ENCODE results near the gene PLD1.
A peak's percentile ranks its signal among the peaks of the same experiment; 100 is the strongest.
"Not testable (repeated sequence)": the region's sequence is repeated elsewhere in the genome, so short reads cannot be mapped to it uniquely, and the experiment has no call there.

Gene PLD1

GRCh38 chr3:171746320-171747222, 63.7 kb downstream of the PLD1 start:
- DNase-seq (ENCODE audit: low read depth, low spot score) = not testable (repeated sequence)

GRCh38 chr3:171745577-171746319, 64.5 kb downstream of the PLD1 start:
- DNase-seq (ENCODE audit: low read depth, low spot score) = no peak

DNA sequence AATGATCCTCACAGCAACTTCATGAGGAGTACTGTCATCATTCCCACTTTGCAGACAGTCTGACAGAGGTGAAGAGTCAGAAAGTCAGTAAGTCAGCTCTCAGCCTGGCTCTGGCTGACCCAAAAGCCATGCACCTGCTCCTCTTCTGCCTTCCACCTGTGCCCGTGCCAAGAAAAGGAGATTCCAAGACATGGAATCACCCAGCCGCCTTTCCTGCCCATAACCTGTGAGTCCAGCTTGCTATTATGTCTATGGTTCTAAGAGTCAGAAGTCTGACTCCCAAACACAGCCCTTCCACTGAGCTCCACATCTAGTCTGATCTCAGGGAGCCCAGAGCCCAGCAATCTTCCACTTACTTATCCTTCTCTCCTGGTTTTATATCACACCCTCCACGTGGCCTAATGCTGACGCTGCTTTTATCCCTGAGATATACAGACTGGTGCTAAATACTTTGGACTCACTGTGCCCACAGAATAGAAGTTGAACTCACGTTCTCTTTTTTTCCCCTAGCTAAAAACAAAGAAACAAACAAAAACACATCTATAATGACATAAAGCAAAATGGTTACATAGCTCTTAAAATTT, 66.0 kb downstream of the PLD1 start:
- no peak for DNase-seq (ENCODE audit: low read depth, low spot score)

DNA sequence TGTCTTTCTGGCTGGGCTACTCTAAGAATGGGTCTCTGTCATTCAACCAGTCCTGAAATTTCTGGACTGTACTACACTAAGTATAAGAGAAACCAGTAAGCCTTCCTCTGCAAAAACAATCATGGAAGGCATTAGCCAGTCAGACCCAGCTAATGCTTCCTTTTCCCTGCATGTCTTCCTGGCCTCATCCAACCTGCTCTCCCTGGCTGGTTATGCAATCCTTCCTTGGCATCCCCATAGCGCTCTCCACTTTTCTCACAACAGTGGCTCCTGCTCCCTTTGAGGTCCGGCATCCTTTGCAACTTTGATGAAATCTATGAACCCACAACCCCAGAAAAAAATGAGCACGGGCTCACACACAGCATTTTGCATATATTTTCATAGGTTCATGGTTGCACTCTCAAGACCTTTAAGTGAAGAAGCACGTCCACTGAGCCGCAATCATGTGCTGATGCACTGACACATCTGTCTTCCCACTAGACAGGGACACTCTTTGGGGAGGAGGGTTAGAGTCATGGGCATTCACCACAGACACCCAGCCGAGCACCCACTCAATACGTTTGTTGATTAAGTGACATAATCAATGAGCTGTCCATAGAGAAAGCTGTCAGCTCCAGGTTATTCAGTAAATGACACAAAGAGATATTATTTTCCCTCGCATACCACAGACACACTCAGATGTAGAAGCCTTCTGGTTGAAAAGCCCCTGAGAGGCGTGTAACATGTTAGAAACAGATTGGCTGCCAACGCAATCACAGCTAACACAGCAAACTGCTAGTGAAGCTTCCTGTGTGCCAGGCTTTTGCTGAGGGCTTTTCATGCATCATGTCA, 66.7 kb downstream of the PLD1 start:
- DNase-seq (ENCODE audit: low read depth, low spot score) = no peak

- DNase-seq (ENCODE audit: low read depth, low spot score) = no peak
These were observed 68.9 kb downstream of the PLD1 start for GRCh38 chr3:171741377-171741776.

- DNase-seq (ENCODE audit: low read depth, low spot score) = no peak
These were observed 73.7 kb downstream of the PLD1 start for GRCh38 chr3:171736556-171736955.

DNA sequence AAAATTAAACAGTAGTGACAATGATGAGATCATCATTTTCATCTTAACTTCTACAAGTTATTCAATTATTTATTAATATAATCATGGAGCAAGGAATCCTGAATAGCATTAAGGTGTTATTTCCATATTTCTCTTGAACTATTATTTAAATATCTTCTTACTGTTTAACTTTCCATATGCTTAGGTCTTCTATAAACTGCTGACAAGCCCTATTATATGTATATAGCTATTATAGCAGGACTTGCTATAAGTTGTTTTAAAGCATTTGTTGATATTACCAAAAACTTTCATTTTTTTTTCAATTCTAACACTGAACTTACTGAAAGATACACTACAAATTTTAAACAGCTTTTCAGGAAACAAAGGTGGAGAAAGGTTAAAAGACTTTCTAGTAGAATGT, 76.7 kb downstream of the PLD1 start:
- no peak for DNase-seq (ENCODE audit: low read depth, low spot score)

- DNase-seq (ENCODE audit: low read depth, low spot score) = no peak
These were observed 77.5 kb downstream of the PLD1 start for GRCh38 chr3:171732756-171733155.

- DNase-seq (ENCODE audit: low read depth, low spot score) = no peak
These were observed 78.6 kb downstream of the PLD1 start for GRCh38 chr3:171731691-171732090.

GRCh38 chr3:171729452-171730334, 80.6 kb downstream of the PLD1 start:
- DNase-seq (ENCODE audit: low read depth, low spot score) = no peak

DNA sequence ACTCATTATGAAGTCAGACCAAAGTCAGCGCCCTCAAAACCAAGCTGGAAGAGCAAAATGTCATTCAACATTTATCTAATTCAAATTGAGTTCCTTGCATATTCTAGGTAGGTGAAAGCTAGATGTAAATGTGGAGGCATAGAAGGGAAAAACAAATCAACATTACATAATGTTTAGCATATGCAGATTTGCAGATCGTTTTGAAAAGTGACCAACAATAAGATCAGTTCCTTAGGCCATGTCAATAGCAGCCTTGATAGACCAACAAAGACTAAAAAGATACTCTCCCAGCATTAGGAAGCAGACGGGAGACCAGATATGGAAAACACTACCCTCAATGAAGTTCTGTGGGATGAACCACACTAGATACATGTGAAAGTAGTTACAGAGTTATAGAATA, 83.0 kb downstream of the PLD1 start:
- DNase-seq (ENCODE audit: low read depth, low spot score) = no peak

DNA sequence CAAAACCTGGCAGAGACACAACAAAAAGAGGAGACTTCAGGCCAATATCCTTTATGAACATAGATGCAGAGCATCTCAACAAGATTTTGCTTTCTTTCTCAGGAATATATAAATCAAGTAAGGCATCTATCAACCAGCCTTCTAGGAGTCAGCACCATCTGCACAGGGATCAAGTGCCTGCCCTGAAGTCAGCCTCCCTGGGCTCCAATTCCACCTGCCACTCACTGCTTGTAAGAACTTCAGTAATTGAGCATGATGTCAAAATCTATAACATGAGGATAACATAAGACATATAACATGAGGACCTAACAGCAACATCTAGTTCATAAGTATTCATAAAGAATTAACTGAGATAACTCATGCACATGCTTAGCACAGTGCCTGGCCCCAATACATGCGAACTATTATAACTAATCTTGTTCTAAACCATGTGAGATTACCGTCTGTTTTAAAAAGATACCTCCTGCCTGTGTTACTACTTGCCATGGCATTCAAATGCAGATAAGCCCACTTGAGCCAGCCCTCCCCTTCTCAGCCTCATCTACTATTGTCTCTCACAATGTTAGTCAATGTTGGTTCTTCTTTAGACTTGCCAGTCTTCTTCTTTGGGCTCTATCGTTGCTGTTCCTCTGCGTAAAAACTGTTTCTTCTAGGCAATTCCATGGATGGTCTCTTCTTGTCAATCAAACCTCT, 91.6 kb downstream of the PLD1 start:
- DNase-seq (ENCODE audit: low read depth, low spot score) = no peak

GRCh38 chr3:171715155-171715554, 95.1 kb downstream of the PLD1 start:
- DNase-seq (ENCODE audit: low read depth, low spot score) = no peak

- no peak for DNase-seq (ENCODE audit: low read depth, low spot score)
These were observed 97.9 kb downstream of the PLD1 start for GRCh38 chr3:171712171-171712938.

- DNase-seq (ENCODE audit: low read depth, low spot score) = no peak
These were observed 98.7 kb downstream of the PLD1 start for GRCh38 chr3:171711461-171712170.

- DNase-seq (ENCODE audit: low read depth, low spot score) = no peak
These were observed 99.9 kb downstream of the PLD1 start for GRCh38 chr3:171710359-171710758.

DNA sequence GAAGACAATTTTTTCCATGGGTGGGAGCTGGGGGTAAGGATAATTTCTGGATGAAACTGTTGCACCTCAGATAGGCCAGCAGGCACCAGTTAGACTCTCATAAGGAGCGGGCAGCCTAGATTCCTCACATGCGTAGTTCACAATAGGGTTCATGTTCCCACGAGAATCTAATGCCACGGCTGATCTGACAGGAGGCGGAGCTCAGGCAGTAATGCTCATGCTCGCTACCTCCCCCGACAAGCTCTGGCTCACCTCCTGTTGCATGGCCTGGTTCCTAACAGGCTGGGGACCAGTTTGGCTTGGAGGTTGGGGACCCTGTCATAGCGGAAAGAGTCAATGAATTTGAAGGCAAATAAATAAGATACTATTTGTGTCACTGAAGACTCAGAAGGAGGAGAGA, 105.5 kb downstream of the PLD1 start:
- no peak for DNase-seq (ENCODE audit: low read depth, low spot score)

GRCh38 chr3:171704002-171704401, 106.3 kb downstream of the PLD1 start:
- peak; percentile 41 for DNase-seq (ENCODE audit: low read depth, low spot score)

DNA sequence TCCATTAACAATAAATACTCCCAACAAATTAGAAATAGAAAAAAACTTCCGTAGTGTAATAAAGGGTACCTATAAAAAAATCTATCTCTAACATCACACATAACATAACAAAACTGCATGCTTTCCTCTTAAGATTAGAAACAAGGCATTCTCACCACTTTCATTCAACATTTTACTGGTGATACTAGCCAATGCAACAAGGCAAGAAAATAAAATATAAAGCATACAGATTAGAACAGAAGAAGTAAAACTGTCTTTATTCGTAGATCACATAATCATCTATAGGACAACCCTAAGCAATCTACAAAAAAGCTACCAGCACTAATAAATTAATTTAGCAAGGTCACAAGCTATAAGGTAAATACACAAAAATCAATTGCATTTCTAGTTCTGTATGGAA, 107.1 kb downstream of the PLD1 start:
- no peak for DNase-seq (ENCODE audit: low read depth, low spot score)
